Myocyte (in vitro differentiated cells): ENCODE measurements around the gene LTK. TPM values are rescaled to one million over a fixed set of nuclear protein-coding genes. Genes with fewer than 3 reads are reported as not detected.

Experiments
- DNase-seq: peaks from one replicate; pipeline ENCODE4 v3.0.0-alpha.2; 2012; ENCODE audit warnings: low read depth
- total RNA-seq: library from RNA; depleted of rRNA; stranded (reverse); fragments of >200 nt; gene quantifications from 2 replicates; pipeline ENCODE4 v1.2.3, GENCODE V29; 2014

LTK gene
- total RNA-seq, 1 donor from 2014 or later, result 6.4 TPM

DNA sequence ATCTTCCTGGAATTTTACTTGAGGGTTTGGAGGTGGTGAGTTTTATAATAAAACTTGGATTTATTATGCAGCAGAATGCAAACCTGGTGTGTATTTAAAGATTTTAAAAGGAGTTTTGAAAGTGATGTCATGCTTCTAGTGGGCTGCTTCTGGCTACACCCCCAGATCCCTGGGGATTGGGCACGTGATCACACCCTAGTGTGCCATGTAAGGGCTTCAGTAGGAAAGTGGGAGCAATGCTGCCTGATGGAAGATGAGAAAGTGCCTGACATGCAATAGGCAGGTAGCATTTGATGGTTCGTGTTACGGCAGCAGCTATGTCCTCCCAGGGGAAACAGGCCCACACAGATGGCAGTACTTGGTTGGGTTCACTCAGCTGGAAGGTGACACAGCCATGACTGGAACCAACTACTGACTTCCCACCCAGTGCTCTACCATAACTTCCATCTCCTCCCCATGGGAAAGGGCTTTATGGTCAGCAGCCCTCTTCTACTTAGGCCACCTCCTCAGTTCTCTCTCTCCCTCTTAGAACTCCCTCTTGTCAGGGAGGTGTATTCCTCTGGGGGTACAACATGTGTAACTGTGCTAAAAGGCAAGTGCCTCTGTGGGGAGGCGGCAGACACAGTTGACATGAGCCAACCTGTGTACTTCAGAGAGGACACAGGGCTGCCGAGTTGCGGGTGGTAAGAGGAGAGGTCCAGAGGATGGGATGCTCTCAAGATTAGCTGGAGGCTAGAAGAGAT is 14.3 kb downstream of the LTK start:
- no peak for DNase-seq

DNA sequence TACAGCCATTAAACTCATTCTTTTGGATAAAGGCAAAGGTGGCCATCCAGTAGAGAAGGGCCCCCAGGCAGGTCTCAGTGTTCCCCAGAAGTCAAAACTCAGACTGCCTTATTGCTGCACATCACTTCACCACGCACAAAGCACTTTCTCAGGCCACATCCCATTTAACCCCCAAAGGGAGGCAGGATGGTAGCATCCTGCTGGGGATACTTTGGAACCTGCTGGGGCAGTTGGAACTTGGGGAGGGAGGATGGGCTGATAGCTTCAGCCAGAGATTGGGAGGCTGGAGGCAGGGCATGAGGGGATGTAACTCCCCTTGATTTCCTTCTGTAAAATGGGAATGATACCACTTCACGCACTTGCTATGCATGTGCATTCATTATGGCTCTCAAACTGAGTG is 15.0 kb downstream of the LTK start:
- DNase-seq, result no peak

DNA sequence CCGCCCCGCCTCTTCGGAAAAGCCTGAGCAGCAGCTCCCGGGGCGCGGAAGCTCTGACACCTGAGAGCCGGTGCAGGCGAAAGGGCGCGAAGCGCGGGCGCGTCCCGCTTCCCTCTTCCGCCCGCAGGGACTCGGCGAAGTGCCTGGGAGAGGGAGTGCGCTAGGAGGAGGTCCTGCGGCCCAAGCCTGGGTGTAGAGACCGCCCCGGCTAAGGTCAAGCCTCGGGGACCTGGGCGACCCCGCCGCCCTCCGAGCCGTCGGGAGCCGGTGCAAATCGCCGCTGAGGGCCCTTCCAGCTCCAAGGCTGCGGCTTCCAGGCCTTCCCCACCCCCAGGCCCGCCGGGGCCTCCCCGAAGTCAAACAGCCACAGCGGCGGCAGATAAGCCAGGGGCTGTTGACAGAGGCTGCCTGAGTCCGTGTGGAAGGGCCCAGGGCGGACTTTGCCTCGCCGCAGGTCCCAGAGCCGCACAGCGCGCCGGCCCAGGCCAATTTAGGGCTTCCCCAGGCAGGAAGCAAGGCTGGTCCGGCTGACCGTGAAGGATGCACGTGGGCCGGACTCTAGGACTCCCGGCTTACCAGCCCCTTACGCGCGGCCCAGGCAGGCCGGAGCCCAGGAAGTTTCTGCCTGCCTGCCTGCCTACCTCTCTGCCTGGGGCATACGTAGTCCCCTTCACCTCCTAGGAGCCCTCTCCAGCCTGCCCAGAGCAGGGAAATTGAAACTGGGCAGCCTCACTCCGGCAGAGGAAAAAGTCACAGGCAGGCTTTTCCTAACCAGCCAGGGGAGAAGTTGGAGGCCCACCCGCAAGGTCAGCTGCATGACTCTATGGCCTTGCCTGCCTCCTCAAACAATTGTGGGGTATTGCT is 17.7 kb downstream of the LTK start:
- no peak for DNase-seq

DNA sequence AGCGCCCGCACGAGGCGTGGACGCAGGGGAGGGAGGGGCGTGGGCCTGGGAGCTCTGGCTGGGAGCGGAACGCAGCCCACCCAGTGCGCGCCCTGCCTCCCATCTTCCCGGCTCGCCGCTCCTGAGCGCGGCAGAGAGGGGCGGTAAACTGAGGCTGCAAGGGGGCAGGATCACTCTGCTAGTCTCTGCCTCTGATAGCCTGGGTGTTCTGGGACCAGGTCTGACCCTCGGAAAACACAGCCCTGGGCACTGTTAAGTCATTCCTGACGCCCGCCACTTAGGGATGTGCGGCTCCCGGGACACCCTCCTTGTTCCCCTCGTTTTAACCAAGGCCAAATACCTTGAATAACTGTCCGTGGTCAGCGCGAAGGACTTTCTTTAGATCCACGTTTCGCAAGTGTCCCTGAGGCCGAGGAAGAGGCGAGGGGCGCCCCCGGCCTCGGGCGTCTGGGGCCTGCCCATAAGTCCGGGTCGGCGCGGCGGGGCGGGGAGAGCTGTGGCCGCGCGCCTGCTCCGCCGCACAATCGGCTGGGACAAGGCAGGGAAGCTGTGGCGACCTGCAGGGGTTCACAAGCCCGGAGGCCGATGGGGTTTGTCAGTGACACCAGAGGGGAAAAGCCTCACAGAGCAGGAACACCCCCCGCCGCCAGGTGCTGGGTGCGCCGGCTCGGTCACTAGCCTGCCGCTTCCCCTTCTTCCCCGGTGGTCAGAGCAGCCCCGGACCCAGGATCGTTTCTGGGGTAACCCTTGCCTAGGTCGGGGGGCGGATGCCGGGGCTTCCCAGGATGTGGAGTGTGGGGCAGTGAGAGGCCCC is 18.5 kb downstream of the LTK start:
- DNase-seq, result no peak

DNA sequence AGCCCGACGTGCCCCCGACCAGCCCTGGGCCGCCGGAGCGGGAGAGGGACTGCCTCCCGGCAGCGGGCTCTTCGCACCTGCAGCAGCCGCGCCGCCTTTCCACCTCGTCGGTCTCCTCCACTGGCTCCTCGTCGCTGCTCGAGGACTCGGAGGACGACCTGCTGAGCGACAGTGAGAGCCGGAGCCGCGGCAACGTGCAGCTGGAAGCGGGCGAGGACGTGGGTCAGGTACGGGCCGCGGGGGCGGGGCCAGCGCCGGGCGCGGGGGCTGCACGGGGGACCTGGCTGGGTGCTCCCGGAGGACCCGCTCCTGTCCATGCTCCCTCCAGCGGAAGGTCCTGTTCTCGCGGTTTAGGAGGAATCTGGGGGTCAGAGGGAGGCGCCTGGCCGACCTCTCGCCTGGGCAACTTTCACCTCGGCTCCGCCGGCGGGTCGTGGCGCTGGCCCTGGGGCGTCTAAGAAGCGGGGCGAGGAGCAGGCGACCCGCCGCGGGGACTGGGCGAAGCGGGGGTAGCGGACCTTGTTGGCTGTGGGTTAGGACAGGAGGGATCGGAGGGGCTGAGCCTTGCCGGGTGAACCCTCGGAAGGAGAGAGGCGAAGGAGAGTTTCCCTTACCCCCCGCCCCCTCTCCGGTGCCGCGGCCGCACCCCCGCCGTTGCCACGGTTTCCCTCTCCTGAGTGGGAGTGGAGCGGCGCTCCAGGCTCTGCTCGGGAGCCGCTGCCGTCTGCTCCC is 19.3 kb downstream of the LTK start:
- no peak for DNase-seq

DNA sequence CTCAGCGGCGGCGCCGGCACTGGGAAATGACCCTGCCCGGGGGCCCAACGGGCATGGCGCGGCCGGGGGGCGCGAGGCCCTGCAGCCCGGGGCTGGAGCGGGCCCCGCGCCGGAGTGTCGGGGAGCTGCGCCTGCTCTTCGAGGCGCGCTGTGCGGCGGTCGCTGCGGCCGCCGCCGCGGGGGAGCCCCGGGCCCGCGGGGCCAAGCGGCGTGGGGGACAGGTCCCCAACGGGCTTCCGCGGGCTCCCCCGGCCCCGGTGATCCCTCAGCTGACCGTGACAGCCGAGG is 19.8 kb downstream of the LTK start:
- DNase-seq, result no peak

DNA sequence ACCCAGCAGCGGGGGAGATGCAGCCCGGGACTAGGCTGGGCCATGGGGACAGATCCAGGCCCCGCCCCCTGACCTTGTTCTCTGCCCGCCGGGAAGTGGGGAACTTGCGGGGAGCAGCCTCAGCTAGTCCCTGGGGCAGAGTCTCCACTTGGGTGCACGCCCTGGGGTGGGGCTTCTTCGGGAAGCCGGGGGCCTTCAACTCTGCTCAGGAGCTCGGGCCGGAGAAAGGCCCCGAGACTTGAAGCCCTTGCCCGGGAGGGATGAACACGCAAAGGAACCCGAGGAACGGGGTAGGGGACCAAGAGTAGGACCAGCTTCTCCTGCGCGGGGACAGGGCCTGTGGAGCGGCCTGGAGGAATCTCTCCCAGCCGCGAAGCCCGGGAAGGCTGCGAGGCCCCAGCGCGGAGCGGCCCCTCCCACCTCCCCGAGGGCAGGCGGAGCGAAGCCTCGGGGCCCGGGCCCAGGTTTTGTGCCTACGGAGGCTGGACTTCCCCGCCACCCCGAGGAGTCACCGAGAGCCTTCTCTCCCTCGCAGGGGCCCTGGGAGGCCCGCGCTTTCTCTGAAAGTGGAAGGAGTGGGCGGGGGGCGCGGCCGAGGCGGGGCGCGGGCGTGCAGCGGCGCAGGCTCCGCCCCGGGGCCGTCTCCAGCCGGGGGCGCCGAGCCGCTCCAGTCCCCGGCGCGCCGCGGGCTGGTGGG is 20.3 kb downstream of the LTK start, which contains the start of gene ITPKA:
ITPKA (plus strand) TSS at position 670 of the 697 bp plus-strand sequence. CDS start 54 bp downstream, outside the sequence.
- peak; percentile 64 for DNase-seq

DNA sequence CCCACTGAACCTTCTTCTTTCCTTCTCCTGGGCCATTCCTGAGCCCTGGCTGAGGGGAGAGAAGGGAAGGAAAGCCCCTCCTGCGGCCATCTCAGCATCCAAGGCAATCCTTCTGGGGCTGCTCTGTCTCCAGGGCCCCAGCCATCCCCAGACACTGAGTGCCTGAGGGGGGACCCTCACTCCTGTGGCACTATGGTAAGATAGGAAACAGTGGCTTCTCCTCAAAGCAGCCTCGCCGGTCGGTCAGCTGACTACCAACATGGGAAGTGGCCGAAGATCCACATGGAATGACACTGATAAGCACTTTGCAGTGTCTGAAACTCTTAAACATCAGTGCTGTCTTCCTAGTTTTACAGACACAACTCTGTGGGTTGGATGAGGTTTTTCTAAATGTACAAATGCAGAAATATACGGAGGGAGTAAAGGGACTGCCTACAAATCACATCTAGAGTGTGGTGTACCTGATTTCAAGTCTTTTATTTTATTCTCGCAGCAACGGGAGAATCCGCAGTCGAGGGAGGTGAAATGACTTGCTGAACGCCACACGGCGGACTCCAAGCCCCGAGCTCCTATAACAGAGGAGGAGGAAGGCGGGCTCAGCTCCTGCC is 20.9 kb downstream of the LTK start:
- DNase-seq, result no peak

DNA sequence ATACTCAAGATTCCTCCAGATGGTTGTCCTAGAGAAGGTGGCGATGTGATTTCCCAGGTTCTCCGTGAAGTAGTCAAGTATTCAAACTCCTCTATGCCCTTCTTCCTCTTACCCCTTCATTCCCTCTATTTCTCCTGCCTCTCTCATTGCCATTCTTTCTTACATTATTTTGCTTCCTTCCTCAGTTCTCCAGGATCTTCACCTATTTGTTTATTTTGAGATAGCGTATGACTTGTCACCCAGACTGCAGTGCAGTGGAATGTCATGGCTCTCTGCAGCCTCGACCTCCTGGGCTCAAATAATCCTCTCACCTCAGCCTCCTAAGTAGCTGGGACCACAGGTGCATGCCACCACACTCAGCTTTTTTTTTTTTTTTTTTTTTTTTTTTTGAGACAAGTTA is 21.7 kb downstream of the LTK start:
- DNase-seq, result no peak

DNA sequence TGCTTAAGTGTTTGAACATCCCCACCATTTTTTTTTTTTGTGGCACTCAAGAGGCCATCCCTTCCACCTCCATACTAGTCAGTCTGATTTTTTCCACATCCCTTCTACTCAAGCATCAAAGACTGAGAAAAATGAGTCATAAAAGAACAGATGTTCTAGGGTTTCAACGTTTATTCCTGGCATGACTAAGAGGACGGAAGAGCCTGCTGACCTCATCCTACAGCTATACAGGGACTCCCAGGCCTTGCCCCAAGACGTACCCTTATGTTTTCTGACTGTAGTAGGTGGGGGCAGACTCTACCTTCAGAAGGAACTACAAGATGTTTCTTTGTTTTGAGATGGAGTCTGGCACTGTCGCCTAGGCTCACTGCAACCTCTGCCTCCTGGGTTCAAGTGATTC is 23.3 kb downstream of the LTK start:
- peak; percentile 94 for DNase-seq

DNA sequence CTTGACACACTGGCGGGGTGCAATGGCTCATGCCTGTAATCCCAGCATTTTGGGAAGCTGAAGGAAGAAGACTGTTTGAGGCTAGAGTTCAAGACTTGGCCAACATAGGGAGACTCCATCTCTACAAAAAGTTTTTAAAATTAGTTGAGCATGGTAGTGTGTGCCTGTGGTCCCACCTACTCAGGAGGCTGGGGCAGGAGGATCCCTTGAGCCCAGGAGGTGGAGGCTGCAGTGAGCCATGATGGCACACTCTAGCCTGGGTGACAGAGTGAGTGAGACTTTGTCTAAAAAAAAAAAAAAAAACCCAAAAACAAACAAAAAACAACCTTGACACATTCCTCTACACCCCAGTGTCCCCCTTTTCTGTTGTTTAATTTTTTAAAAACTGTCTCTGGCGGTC is 24.0 kb downstream of the LTK start:
- DNase-seq, result no peak

DNA sequence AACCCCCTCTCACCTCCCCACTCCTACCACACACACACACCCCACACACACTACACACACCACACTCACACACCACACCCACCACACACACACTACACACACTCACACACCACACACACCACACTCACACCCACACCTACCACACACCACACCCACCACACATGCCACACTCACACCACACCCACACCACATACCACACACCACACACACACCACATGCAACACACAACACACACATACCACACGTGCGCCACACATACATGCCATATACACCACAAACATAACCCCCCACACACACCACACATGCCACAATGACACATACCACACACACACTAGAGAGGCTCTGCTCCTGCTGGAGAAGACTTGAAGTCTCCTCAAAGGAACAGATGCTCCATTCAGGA is 25.8 kb downstream of the LTK start:
- no peak for DNase-seq

DNA sequence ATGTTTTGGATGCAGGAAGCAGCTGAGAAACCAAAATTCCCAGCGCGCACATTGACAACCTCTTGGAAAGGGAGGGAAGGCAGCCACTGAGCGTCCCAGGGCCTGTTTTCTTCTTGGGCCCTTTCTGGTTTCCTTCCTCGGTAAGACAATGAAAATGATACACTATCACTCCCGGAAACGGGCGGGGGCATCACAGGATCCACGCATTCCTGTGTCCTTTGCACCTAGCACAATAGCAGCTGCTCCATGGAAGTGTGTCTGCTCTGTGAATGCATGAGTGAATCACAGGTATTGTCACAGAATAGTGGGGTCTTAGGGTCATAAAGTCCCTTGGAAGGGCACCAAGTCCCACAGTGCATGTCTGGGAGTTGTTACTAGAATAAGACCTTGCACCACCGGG is 26.2 kb downstream of the LTK start:
- DNase-seq, result no peak

DNA sequence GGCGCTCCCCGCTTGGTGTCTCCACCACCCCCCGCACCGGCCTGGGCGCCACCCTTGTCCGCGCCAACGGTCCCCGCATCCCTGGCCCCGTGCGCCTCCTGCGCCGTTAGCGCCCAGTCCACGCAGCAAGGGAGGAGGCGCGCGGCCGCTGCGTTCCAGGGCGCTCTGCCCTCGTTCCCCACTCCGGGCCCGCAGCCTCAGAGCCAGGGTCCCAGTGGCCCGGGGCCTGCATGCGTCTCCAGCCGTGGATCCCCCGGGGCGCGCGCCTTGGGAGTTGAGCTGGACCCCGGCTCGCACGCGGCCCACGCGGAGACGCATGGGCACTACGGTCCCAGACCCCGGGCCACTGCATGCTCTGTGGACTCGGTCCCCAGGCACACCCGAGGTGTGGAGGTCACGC is 27.3 kb downstream of the LTK start:
- no peak for DNase-seq

DNA sequence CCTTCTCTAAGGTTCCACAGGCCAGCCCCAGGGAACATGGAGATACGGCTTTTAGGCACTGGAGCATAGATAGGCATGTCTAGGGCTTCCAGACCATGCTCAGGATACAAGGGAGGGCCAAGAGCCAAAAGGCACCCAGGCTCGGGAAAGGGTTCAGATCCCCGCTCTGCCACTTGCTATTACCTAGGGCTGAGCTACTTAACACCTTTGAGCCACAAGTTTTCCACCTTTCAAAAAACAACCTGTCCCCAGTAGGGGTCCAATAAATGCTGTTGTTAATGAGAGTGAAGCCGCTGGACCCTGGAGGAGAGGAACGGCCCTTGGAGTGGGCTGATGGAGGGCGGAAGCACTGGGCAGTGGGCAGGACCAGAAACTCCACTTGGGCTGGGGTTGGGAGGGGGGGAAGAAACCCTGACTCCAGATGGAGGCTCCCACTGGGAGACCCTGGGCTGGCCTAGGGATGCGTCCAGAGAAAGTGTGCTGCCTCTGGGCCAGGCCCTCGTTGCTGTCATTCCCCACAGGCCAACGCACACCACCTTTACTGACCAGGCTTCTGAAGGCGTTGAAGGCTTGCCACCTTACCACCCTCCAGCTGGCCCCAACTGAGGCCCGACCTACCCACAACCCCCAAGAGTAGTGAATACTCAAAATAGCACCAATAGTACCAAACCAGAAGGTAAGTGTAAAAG is 28.5 kb downstream of the LTK start:
- no peak for DNase-seq

DNA sequence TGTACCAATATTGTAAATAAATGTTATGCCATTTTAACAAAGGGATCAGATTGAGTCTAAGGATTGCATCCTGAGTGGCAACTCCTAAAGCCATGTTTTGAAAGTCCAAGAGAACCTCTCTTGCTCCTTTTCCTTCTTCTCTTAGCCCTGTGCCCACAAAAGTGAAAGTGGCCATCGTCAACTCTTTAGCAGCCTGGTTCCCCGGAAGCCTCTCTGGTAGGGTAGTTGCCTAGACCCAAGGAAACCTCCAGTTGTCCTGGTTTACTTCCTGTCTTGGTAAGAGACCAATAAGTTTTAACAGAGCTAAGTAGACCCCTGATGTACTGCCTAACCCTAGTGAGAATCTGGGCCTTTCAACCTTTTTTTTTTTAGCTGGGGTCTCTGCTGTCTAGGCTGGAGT is 30.1 kb downstream of the LTK start:
- no peak for DNase-seq

DNA sequence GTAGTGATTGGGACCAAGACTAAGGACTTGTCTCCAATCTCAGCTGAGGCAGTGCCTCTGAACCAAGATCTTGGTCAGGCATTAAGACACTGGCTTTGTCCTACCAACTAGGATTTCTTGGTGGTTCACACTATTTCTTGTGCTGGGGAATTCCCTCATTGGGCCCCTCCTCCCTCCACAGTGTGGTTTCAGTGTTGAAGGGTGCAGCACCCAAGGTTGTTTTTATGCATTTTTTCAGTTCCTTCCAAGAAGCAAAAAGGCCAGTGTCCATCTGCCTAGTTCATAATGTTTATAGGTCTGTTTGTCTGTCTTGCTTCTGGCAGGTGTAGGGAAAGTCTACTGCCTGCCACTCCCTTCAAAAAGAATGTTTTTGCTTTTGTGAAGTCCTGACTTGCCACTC is 30.5 kb downstream of the LTK start:
- DNase-seq, result no peak

DNA sequence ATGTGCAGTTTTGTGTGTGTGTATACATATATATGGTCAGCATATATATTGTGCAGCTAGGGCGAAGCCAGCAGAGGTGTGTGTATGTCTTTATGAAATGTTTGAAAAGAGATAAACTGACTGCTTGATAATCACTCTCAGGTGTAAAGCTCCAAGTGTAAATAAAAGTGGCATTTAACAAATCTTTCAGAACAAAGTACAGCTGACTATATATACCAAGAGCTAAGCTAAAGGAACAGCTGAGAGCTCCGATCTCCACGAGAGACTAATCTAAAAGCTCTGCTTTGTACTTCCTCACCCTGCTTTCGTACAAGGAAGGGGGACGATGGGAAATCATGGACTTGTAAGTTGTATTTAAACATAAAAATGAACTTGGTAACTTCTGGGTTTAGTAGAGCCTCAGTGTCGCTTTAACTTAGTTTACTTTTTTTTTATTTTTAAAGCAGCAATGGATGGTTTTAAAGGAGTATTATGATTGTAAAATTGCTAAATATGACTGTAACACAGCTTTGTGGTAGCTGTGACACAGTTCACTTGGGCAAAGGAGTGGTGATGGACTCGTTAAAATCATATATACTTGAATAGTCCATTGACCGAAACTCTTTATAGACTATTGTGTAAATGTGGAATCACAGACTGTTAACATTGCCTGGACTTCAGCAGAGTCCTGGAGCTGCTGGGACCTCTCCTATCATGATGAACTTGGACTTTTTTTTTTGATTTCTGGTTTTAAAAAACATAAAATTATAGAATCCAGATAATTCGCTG is 31.3 kb downstream of the LTK start:
- DNase-seq, result no peak
